Measurements from ENCODE around the gene NOL4L.

Gene NOL4L

DNA sequence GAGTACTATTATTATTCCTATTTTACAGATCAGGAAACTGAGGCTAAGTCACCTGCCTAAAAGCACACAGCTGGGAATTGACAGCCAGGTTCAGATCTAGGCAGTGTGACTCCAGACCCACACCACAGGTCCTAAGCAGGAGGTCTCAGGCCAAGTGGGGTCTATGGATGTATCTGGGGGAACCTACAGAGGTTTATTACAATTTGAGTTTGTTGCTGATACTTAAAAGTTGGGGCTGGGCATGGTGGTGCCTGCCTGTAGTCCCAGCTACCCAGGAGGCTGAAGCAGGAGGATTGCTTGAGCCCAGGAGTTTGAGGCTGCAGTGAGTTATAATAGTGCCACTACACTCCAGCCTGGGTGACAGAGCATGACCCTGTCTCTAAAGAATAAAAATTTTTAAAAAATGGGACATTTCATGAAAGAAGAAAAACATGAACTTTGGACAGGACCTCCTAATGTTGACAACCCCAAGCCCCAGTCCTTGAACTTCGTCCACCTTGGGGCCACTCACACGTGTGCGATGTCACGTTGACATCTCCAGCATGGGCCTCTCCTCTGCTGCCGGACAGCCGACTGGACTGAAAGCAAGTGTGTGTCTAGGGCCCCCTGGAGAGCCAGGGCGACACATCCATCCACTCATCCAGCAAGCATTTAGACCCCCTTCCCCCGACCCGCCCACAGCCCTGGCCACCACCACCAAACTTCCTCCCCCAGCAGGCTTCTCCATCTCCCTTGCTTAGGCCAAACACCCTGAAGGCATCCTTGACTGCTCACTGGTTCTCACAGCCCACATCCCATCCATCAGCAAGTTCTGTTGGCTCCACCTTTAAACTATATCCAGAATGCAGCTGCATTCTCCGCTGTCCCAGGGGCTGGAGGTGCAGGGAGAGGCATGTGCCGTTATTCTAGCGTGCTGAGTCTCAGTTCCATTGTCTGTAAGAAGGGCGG lies 40.0 kb downstream of the NOL4L start:
- Histone ChIP-seq H3K9me3 (no peaks in the 10 kb centered on the region), H3K27me3 (peaks cover 1% of the 10 kb centered on the region), H3K4me1 (ENCODE audit: control insufficient read depth in 1 of 2, insufficient read depth in 1 of 2, low read depth in 1 of 2, low read length in 1 of 2) (no peaks in the 10 kb centered on the region), H3K4me3 (ENCODE audit: low read depth in 1 of 2, low read length in 1 of 2) (no peak overlapping the region), H3K27ac (no peak overlapping the region), H3K36me3 (no peaks in the 10 kb centered on the region)
- TF ChIP-seq, protein P1, sequence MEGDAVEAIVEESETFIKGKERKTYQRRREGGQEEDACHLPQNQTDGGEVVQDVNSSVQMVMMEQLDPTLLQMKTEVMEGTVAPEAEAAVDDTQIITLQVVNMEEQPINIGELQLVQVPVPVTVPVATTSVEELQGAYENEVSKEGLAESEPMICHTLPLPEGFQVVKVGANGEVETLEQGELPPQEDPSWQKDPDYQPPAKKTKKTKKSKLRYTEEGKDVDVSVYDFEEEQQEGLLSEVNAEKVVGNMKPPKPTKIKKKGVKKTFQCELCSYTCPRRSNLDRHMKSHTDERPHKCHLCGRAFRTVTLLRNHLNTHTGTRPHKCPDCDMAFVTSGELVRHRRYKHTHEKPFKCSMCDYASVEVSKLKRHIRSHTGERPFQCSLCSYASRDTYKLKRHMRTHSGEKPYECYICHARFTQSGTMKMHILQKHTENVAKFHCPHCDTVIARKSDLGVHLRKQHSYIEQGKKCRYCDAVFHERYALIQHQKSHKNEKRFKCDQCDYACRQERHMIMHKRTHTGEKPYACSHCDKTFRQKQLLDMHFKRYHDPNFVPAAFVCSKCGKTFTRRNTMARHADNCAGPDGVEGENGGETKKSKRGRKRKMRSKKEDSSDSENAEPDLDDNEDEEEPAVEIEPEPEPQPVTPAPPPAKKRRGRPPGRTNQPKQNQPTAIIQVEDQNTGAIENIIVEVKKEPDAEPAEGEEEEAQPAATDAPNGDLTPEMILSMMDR (IDR thresholded peaks at IDR 0.05) = no peak

GRCh38 chr20:32544260-32544722 lies 40.8 kb downstream of the NOL4L start:
- Histone ChIP-seq H3K9me3 (no peaks in the 10 kb centered on the region), H3K27ac (no peak overlapping the region), H3K36me3 (no peaks in the 10 kb centered on the region), H3K4me3 (ENCODE audit: low read depth in 1 of 2, low read length in 1 of 2) (no peak overlapping the region), H3K4me1 (ENCODE audit: control insufficient read depth in 1 of 2, insufficient read depth in 1 of 2, low read depth in 1 of 2, low read length in 1 of 2) (no peaks in the 10 kb centered on the region), H3K27me3 (peaks cover 10% of the 10 kb centered on the region)
- TF ChIP-seq, protein P1 (IDR thresholded peaks at IDR 0.05) = no peak

- H3K4me3 ChIP-seq (ENCODE audit: low read depth in 1 of 2, low read length in 1 of 2) = no peak overlapping the region
- H3K27me3 ChIP-seq = peaks cover 16% of the 10 kb centered on the region
- H3K9me3 ChIP-seq = no peaks in the 10 kb centered on the region
- no peaks in the 10 kb centered on the region for H3K36me3 ChIP-seq
- H3K27ac ChIP-seq = no peak overlapping the region
- no peaks in the 10 kb centered on the region for H3K4me1 ChIP-seq (ENCODE audit: control insufficient read depth in 1 of 2, insufficient read depth in 1 of 2, low read depth in 1 of 2, low read length in 1 of 2)
- TF ChIP-seq, protein P1 (IDR thresholded peaks at IDR 0.05) = no peak
Measured at GRCh38 chr20:32543570-32544259, 41.4 kb downstream of the NOL4L start.

- H3K27ac ChIP-seq = no peak overlapping the region
- peaks cover 3 to 4% of the 10 kb centered on the region in 2 experiments for H3K4me1 ChIP-seq (ENCODE audit: control insufficient read depth in 1 of 2, insufficient read depth in 1 of 2, low read depth in 1 of 2, low read length in 1 of 2)
- no peaks in the 10 kb centered on the region for H3K36me3 ChIP-seq
- H3K4me3 ChIP-seq (ENCODE audit: low read depth in 1 of 2, low read length in 1 of 2) = no peak overlapping the region
- TF ChIP-seq, protein P1 (IDR thresholded peaks at IDR 0.05) = no peak
- H3K27me3 ChIP-seq = peaks cover 30% of the 10 kb centered on the region
- H3K9me3 ChIP-seq = no peaks in the 10 kb centered on the region
Measured at GRCh38 chr20:32542259-32542615, 42.9 kb downstream of the NOL4L start.

- Histone ChIP-seq H3K4me3 (ENCODE audit: low read depth in 1 of 2, low read length in 1 of 2) (no peak overlapping the region), H3K36me3 (no peaks in the 10 kb centered on the region), H3K27me3 (peaks cover 37% of the 10 kb centered on the region), H3K27ac (no peak overlapping the region), H3K9me3 (no peaks in the 10 kb centered on the region), H3K4me1 (ENCODE audit: control insufficient read depth in 1 of 2, insufficient read depth in 1 of 2, low read depth in 1 of 2, low read length in 1 of 2) (peaks cover 7 to 8% of the 10 kb centered on the region in 2 experiments)
- TF ChIP-seq, protein P1 (IDR thresholded peaks at IDR 0.05) = no peak
Measured at GRCh38 chr20:32541323-32542258, 43.5 kb downstream of the NOL4L start.
